Measurements from ENCODE around the gene BRIP1. TPM values are rescaled to one million over a fixed set of nuclear protein-coding genes. Genes with fewer than 3 reads are reported as not detected.
"Not testable (repeated sequence)": the region's sequence is repeated elsewhere in the genome, so short reads cannot be mapped to it uniquely, and the experiment has no call there.

The BRIP1 gene
- total and polyA plus RNA-seq, 4 donors: 0.21 to 4.3 (median 0.82) TPM

GRCh38 chr17:61774724-61775123 is 88.6 kb downstream of the BRIP1 start:
- no peak overlapping the region for H3K9ac ChIP-seq (ENCODE audit: insufficient read depth in 1 of 2, low read length in 2 of 2)
- H3K27me3 ChIP-seq (ENCODE audit: control insufficient read depth in 3 of 3, insufficient read depth in 3 of 3, low read length in 2 of 3): no peaks in the 10 kb centered on the region
- H3K4me3 ChIP-seq: no peak overlapping the region
- DNase-seq (no peak), ATAC-seq (ENCODE audit: insufficient read depth, low FRiP score) (no peak)
- peaks cover 0 to 16% (median 2%) of the 10 kb centered on the region in 4 donors for H3K36me3 ChIP-seq (ENCODE audit: control insufficient read depth in 4 of 4, insufficient read depth in 4 of 4, low read length in 4 of 4)
- no peak overlapping the region for H3K27ac ChIP-seq (ENCODE audit: low read depth in 1 of 2, low read length in 1 of 2)
- TF ChIP-seq CTCF (IDR thresholded peaks at IDR 0.05; ENCODE audit: control extremely low read depth, extremely low read depth): no peak
- peaks cover 0 to 9% (median 3%) of the 10 kb centered on the region in 4 donors for H3K9me3 ChIP-seq (ENCODE audit: control insufficient read depth in 4 of 4, insufficient read depth in 3 of 4, low read length in 3 of 4)
- 97 to 99% methylated on average over 2 of the region's 2 CpGs for WGBS, 2 donors
- no peaks in the 10 kb centered on the region for H3K4me1 ChIP-seq (ENCODE audit: control insufficient read depth in 5 of 5, insufficient read depth in 5 of 5, low read length in 5 of 5)

GRCh38 chr17:61774087-61774486 is 89.2 kb downstream of the BRIP1 start:
- ATAC-seq (ENCODE audit: insufficient read depth, low FRiP score); H3K9ac ChIP-seq (ENCODE audit: insufficient read depth in 1 of 2, low read length in 2 of 2); DNase-seq; H3K27ac ChIP-seq (ENCODE audit: low read depth in 1 of 2, low read length in 1 of 2); H3K4me1 ChIP-seq (ENCODE audit: control insufficient read depth in 5 of 5, insufficient read depth in 5 of 5, low read length in 5 of 5); H3K4me3 ChIP-seq; H3K9me3 ChIP-seq (ENCODE audit: control insufficient read depth in 4 of 4, insufficient read depth in 3 of 4, low read length in 3 of 4); H3K27me3 ChIP-seq (ENCODE audit: control insufficient read depth in 3 of 3, insufficient read depth in 3 of 3, low read length in 2 of 3): not testable (repeated sequence)
- WGBS, 2 donors: 98% methylated on average over 3 of the region's 3 CpGs
- H3K36me3 ChIP-seq (ENCODE audit: control insufficient read depth in 4 of 4, insufficient read depth in 4 of 4, low read length in 4 of 4): peaks cover 0 to 20% (median 2%) of the 10 kb centered on the region in 4 donors

GRCh38 chr17:61770752-61771533 is 92.4 kb downstream of the BRIP1 start:
- H3K27me3 ChIP-seq (ENCODE audit: control insufficient read depth in 3 of 3, insufficient read depth in 3 of 3, low read length in 2 of 3): no peaks in the 10 kb centered on the region

More at GRCh38 chr17:61770752-61771533, 92.4 kb downstream of the BRIP1 start:
- H3K36me3 ChIP-seq (ENCODE audit: control insufficient read depth in 4 of 4, insufficient read depth in 4 of 4, low read length in 4 of 4): peaks cover 0 to 25% (median 2%) of the 10 kb centered on the region in 4 donors
- ATAC-seq (ENCODE audit: insufficient read depth, low FRiP score) (no peak), DNase-seq (no peak)
- no peaks in the 10 kb centered on the region for H3K4me1 ChIP-seq (ENCODE audit: control insufficient read depth in 5 of 5, insufficient read depth in 5 of 5, low read length in 5 of 5)
- 95 to 97% methylated on average over 2 of the region's 2 CpGs for WGBS, 2 donors
- no peak for TF ChIP-seq CTCF (IDR thresholded peaks at IDR 0.05; ENCODE audit: control extremely low read depth, extremely low read depth)
- peaks cover 0 to 9% (median 3%) of the 10 kb centered on the region in 4 donors for H3K9me3 ChIP-seq (ENCODE audit: control insufficient read depth in 4 of 4, insufficient read depth in 3 of 4, low read length in 3 of 4)
- H3K9ac ChIP-seq (ENCODE audit: insufficient read depth in 1 of 2, low read length in 2 of 2): no peak overlapping the region
- no peak overlapping the region for H3K4me3 ChIP-seq
- H3K27ac ChIP-seq (ENCODE audit: low read depth in 1 of 2, low read length in 1 of 2): no peak overlapping the region

Data from lung (tissue), 12 donors.